Uterus (tissue), 2 donors: ENCODE data around the gene P2RX2.

Experiments used
- CTCF ChIP-seq, 4 experiments: fragments of 200-600 bp in 2 of 4; fragments of 450-650 bp in 2 of 4; sonication (generic) in 2 of 4; IDR thresholded peaks; one replicate each; pipeline ENCODE4 v1.5.1; 2016 to 2019; ENCODE audit warnings: antibody characterized with exemption in 4 of 4, mild to moderate bottlenecking in 2 of 4, moderate library complexity in 1 of 4
- POLR2A ChIP-seq, 2 donors: fragments of 450-650 bp; IDR thresholded peaks; one replicate each; pipeline ENCODE4 v1.6.1; 2016; ENCODE audit warnings: antibody characterized with exemption in 2 of 2, mild to moderate bottlenecking in 1 of 2, moderate library complexity in 1 of 2

GRCh38 chr12:132581348-132582057 is 37.1 kb upstream of the P2RX2 start:
- no peak for TF ChIP-seq CTCF (IDR thresholded peaks at IDR 0.05)
- no peak for TF ChIP-seq POLR2A (IDR thresholded peaks at IDR 0.05)
